Activated T-cell treated with anti-CD3 and anti-CD28 coated beads for 4 hours (primary cell): ENCODE measurements around the gene RNF13.
"Not testable (repeated sequence)": the region's sequence is repeated elsewhere in the genome, so short reads cannot be mapped to it uniquely, and the experiment has no call there.

Experiments used
- DNase-seq: peaks from one replicate; pipeline ENCODE4 v3.0.0-alpha.2; 2020

The RNF13 gene

GRCh38 chr3:149963485-149963884 lies 150.5 kb downstream of the RNF13 start:
- DNase-seq, result no peak

DNA sequence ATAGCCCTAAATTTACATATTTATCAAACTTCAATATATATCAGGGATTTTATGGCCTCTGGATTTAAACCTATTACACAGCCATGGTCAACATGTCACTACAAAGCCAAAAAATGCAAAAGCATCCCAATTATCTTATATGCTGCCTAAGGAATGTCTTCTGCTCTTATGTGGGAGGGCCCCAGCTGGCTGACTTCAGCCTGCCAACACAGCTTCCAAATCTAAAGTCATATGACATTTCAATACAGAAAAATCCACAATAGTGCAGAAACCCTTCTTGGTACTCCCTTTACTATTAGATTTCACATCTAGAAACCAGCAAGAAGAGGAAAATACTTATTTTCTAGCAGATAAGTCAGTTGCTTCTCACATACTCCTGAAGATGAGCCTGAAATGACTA lies 151.3 kb downstream of the RNF13 start:
- DNase-seq, result no peak

GRCh38 chr3:149965278-149965677 lies 152.3 kb downstream of the RNF13 start:
- DNase-seq, result no peak

DNA sequence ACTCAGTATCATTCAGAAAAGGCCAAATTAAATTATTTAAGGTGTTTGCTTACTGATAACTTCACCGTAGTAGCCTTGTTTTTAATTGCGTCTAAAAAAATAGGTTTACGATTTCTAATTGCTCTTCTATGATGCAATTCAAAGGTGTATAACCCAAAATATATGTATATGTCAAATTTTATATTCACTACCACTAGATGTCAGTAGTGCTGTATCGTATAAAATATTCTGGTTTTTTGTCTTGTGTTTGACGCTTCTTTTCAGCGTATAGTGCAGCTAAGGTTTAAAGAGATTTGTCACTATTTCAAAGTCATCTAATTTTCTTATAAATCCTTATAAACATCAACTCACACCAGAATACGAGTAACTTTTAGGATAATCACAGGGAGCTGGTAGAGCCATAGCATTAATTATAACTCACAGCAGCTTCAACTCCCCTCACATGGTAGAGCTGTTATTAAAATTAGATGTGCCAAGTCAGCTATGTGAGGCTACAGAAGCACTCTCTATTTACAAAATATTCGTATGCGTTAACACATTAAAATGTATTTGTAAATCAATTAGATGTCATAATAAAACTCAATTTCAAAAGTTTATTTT lies 154.2 kb downstream of the RNF13 start:
- no peak for DNase-seq

GRCh38 chr3:149968216-149968615 lies 155.2 kb downstream of the RNF13 start:
- no peak for DNase-seq

- DNase-seq, result no peak
Measured at GRCh38 chr3:149969110-149969939, 156.3 kb downstream of the RNF13 start.

GRCh38 chr3:149969940-149970715 lies 157.1 kb downstream of the RNF13 start:
- DNase-seq, result peak; percentile 66

- peak; percentile 35 for DNase-seq
Measured at GRCh38 chr3:149970716-149971402, 157.8 kb downstream of the RNF13 start, which contains the start of gene PFN2. Gene PFN2, minus strand, starts transcription at chr3:149970895. Its CDS starts 39 bp downstream, at chr3:149970856.

DNA sequence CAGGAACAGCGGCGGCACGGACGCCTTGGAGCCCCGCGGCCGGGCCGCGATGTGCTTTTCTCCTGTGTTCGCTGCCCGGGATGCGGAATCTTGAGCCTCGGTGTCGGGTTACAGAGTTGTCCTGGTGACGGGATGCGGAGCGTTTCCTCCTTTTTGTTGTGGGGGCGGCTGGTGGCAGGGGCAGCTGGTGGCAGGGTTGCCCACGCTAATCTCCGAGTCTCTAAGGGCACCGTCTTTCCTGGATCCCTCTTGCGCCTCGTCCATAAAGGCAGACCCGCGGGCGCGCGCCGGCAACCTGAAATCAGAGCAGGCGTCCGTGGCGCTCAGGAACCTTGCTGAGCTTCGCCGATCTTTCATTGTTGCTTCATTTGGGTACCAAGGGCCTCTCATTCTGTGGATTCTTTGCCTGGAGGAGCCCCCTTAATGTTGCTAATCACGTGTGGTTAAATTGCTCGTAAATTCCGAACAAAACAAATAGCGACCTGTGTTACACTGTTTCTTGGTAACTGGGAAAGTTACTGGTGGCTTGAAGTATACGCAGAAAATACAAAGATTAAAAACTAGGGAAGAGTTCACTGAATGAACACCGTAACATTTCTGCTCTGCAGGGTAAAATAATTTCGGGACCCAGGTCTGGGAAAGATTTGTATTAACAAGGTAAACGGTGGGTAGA lies 158.5 kb downstream of the RNF13 start:
- peak; percentile 9 for DNase-seq

GRCh38 chr3:149975919-149976318 lies 162.9 kb downstream of the RNF13 start:
- no peak for DNase-seq

DNA sequence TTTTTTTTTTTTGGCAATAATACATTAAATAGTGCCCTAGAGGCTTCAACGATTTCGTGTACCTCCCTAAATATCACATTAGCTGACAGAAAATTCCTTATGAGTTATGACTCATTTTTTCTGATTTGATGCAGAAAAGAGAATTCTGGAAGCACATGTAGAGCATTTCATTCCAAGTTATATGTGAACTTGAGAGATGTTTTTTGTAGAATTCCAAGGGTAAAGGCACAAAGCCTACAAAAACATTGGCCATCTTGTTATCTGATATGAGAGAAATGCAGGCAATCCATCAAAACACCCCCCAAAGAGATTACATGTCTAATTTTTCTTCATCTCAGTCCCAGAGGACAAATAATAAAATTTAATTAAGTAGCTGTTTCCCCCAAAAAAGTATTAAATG lies 164.4 kb downstream of the RNF13 start:
- DNase-seq, result no peak

GRCh38 chr3:149981979-149982378 lies 169.0 kb downstream of the RNF13 start:
- DNase-seq, result not testable (repeated sequence)

DNA sequence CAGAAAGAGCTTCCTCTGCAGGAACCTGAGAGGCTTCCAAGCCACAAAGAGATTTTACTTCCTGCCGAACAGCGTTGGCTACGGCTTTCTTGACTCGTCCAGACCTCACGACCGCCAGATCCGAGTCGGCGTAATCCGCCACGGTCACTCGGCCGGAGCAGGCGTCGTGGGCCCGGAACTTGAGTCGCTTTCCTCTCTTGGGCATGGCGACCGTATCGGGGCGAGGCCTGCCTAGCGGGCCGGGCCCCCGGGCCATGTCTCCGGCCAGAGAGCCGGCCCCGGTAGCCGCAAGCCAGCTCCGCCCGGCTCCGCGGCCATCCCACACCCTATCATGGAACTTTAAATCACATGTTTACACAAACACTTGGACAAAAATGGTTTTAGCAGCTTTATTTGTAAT lies 170.0 kb downstream of the RNF13 start:
- not testable (repeated sequence) for DNase-seq

GRCh38 chr3:149983628-149984027 lies 170.6 kb downstream of the RNF13 start:
- DNase-seq, result no peak

DNA sequence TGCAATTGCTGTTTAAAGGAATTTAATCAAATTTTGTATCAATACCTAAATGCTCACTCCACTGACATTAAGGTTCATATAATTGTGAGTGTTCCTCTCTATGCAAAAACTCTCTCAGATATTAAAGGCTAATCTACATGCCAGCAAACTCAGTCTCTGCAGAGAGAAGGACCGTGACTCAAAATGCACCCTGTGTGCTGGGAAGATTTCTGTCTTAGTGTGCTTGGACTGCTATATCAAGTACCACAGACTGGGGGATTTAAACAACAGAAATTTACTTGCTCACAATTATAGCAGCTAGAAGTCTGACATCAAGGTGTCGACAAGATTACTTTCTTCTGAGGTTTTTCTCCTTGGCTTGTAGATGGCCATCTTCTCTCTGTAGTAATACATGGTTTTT lies 176.3 kb downstream of the RNF13 start:
- no peak for DNase-seq

GRCh38 chr3:149990423-149990948 lies 177.5 kb downstream of the RNF13 start:
- DNase-seq, result no peak

- DNase-seq, result no peak
Measured at GRCh38 chr3:149992416-149993058, 179.5 kb downstream of the RNF13 start.

DNA sequence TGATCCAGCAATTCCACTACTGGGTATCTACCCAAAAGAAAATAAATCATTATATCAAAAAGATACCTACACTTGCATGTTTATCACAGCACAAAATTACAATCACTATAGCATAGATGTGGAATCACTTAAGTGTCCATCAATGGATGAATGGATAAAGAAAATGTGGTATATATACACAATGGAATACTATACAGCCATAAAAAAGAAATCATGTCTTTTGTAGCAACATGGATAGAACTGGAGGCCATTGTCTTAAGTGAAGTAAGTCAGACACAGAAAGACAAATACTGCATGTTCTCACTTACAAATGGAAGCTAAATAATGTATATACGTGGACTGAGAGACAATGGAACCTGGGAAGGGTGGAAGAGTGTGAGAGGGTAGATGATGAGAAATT lies 185.9 kb downstream of the RNF13 start:
- DNase-seq, result no peak

DNA sequence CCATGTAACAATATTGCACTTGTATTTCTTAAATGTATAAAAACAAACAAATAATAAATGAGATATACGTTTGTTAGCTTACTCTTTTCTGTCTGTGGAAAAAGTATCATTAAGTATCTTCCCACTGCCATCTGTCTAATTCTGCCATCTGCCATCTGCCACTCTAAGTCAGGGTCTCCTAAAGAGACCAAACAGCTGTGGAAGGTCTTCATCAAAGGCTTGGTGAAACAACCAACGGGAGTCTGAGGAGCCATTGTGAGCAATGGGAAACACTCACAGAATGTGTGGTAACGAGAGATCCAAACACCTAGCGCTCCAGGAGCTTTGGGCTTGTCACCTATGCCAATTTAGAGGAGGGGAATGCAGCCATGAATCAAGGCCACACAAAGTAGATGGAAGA lies 186.4 kb downstream of the RNF13 start:
- DNase-seq, result no peak

GRCh38 chr3:150000641-150001040 lies 187.6 kb downstream of the RNF13 start:
- no peak for DNase-seq

GRCh38 chr3:150005243-150006112 lies 192.5 kb downstream of the RNF13 start:
- no peak for DNase-seq
